GM12878 (cell line): ENCODE data around the gene CA7. TPM values are rescaled to one million over a fixed set of nuclear protein-coding genes. Genes with fewer than 3 reads are reported as not detected.

ENCODE experiments used
- ATAC-seq: fragments of 200-7000 bp; cut with Tn5 transposase; 3 replicates; pipeline ENCODE4 v1.9.1; 2020; ENCODE audit warnings: mild to moderate bottlenecking, moderate library complexity
- BruUV-seq: library from RNA; stranded (reverse); fragments of 400-500 nt; replicated peaks from 2 replicates; lab custom pipeline; 2021; lab: Mats Ljungman, UMichigan
- CTCF ChIA-PET: fragments of 300-600 bp; sonication (Branson Sonifier 250); formaldehyde crosslinking; extraction: SDS; loops from one replicate; lab custom pipeline; 2021; ENCODE audit warnings: inconsistent platforms; lab: Yijun Ruan, JAX
- POLR2A ChIA-PET: fragments of 350-600 bp; formaldehyde crosslinking; extraction: SDS; loops from one replicate; lab custom pipeline; 2021; ENCODE audit warnings: inconsistent platforms; lab: Charles Lee
- RAD21 ChIA-PET: fragments of 300-600 bp; sonication (Branson Sonifier 250); formaldehyde crosslinking; loops from one replicate; lab custom pipeline; 2023; ENCODE audit warnings: antibody characterized with exemption; ENCODE audit not compliant: unreplicated experiment; lab: Charles Lee
- SMC1A ChIA-PET: fragments of 300-600 bp; sonication (Branson Sonifier 250); formaldehyde crosslinking; loops from one replicate; lab custom pipeline; 2023; ENCODE audit not compliant: unreplicated experiment, uncharacterized antibody; lab: Charles Lee
- DNase-seq: peaks from one replicate; pipeline ENCODE4 v3.0.0-alpha.2; 2011; ENCODE audit warnings: low read depth, low spot score
- FAIRE-seq: peaks from 3 replicates; lab custom pipeline; 2011; peaks lifted over from hg19 to GRCh38; lab: Jason Lieb, UNC
- H2AFZ ChIP-seq: 2 replicates; pipeline ENCODE4 v1.6.0; 2011; ENCODE audit warnings: low read depth, low read length, control low read depth; ENCODE audit not compliant: control insufficient read depth
- H3K27ac ChIP-seq: 2 replicates; pipeline ENCODE4 v1.5.1; 2011; ENCODE audit warnings: control low read depth; ENCODE audit not compliant: control insufficient read depth, insufficient read depth
- H3K27me3 ChIP-seq, 2 experiments: replicated peaks in 1 of 2; 2 replicates each; pipeline versions ENCODE4 v1.6.0 to v1.6.1; 2011; ENCODE audit warnings: low read length in 1 of 2; ENCODE audit not compliant: control insufficient read depth in 2 of 2, insufficient read depth in 2 of 2
- H3K36me3 ChIP-seq, 2 experiments: 2 replicates each; pipeline ENCODE4 v1.5.1; 2011; ENCODE audit warnings: low read length in 1 of 2; ENCODE audit not compliant: control insufficient read depth in 2 of 2, insufficient read depth in 2 of 2
- H3K4me1 ChIP-seq: 2 replicates; pipeline ENCODE4 v1.6.1; 2011; ENCODE audit warnings: mild to moderate bottlenecking, low read length, moderate library complexity, mixed read lengths; ENCODE audit not compliant: control insufficient read depth, insufficient read depth
- H3K4me2 ChIP-seq: 2 replicates; pipeline ENCODE4 v1.6.0; 2011; ENCODE audit warnings: control low read depth; ENCODE audit not compliant: control insufficient read depth, insufficient read depth
- H3K4me3 ChIP-seq: fragments of 200-600 bp; sonication (generic); 2 replicates; pipeline ENCODE4 v1.5.1; 2016
- H3K79me2 ChIP-seq: 2 replicates; pipeline ENCODE4 v1.6.0; 2011; ENCODE audit warnings: low read length; ENCODE audit not compliant: control insufficient read depth, insufficient read depth
- H3K9ac ChIP-seq: 2 replicates; pipeline ENCODE4 v1.8.0; 2011; ENCODE audit warnings: low read length, control low read depth, mixed read lengths; ENCODE audit not compliant: control insufficient read depth, insufficient read depth
- H3K9me3 ChIP-seq: replicated peaks from 3 replicates; pipeline ENCODE4 v1.5.1; 2011; ENCODE audit warnings: mild to moderate bottlenecking, low read length; ENCODE audit not compliant: control insufficient read depth, insufficient read depth
- H4K20me1 ChIP-seq: 2 replicates; pipeline ENCODE4 v1.6.0; 2011; ENCODE audit not compliant: control insufficient read depth, insufficient read depth
- CBX5 ChIP-seq: sonication (generic); IDR thresholded peaks from 2 replicates; pipeline ENCODE4 v1.6.1; 2016; ENCODE audit warnings: low read depth, moderate library complexity, mild to moderate bottlenecking, inconsistent platforms
- EGR1 ChIP-seq, 2 experiments: IDR thresholded peaks; 1 replicate in 1 of 2; 2 replicates in 1 of 2; pipeline ENCODE4 v1.6.1; 2011 to 2012; ENCODE audit warnings: low read depth in 2 of 2, low read length in 2 of 2, borderline replicate concordance in 1 of 2, mild to moderate bottlenecking in 1 of 2, moderate library complexity in 1 of 2
- HDGF ChIP-seq: fragments of 450-650 bp; IDR thresholded peaks from 2 replicates; pipeline ENCODE4 v1.6.1; 2016; ENCODE audit warnings: antibody characterized with exemption
- RAD21 ChIP-seq: IDR thresholded peaks from 2 replicates; pipeline ENCODE4 v1.6.1; 2011; ENCODE audit warnings: mild to moderate bottlenecking, low read depth, low read length, moderate library complexity; ENCODE audit not compliant: insufficient read depth
- WGBS: methylation state at CpG from one replicate; pipeline ENCODE4 v1.1.6; 2016; ENCODE audit warnings: low lambda C conversion rate; ENCODE audit not compliant: insufficient replicate concordance, insufficient coverage; ENCODE audit errors: missing lambda C conversion rate; 5-methylcytosine and 5-hydroxymethylcytosine counted together
- in situ Hi-C: fragments of 300-500 bp; cut with MboI; formaldehyde crosslinking; loops from 9 replicates; pipeline ENCODE4 v1.14.3; 2018; ENCODE audit warnings: mixed read lengths
- intact Hi-C: fragments of 100-400 bp; cut with micrococcal nuclease; formaldehyde crosslinking; loops from one replicate; pipeline ENCODE4 v1.14.2; 2022; ENCODE audit not compliant: unreplicated experiment
- polyA plus RNA-seq, 11 experiments: library from polyadenylated mRNA; depleted of rRNA in 4 of 11; unstranded in 6 of 11; stranded (reverse) in 5 of 11; fragments of >200 nt; fragmentation: Nextera tagmentation in 4 of 11; fragmentation: Illumina TruSeq in 1 of 11; extraction: Ambion mirVana in 4 of 11; extraction: Trizol in 1 of 11; gene quantifications; 1 replicate in 1 of 11; 2 replicates in 10 of 11; pipeline versions ENCODE4 v1.2.1 to v1.2.3, GENCODE V29; 2011 to 2016; ENCODE audit warnings: inconsistent platforms in 2 of 11, missing spikeins in 2 of 11, low read depth in 1 of 11
- total RNA-seq, 4 experiments: library from RNA; depleted of rRNA in 3 of 4; stranded (reverse); fragments of >200 nt in 3 of 4; fragmentation: Illumina TruSeq in 1 of 4; extraction: Trizol in 1 of 4; gene quantifications; 2 replicates each; pipeline versions ENCODE4 v1.2.1 to v1.2.3, GENCODE V29; 2013 to 2021

Gene CA7
- total and polyA plus RNA-seq, 10 of the 15 experiments (the other 5 are each of a cell fraction or from before 2014, with no cell fraction given) = 0.04 TPM; not detected in 9

GRCh38 chr16:66902648-66903543 lies 58.7 kb downstream of the CA7 start:
- in situ Hi-C loops = no loop called here

More at GRCh38 chr16:66902648-66903543, 58.7 kb downstream of the CA7 start:
- H4K20me1 ChIP-seq = no peaks in the 10 kb centered on the region
- H3K27me3 ChIP-seq = no peaks in the 10 kb centered on the region
- intact Hi-C loops = no loop called here
- peaks cover 4% of the 10 kb centered on the region; the same call in 1 of the 2 replicates for H3K4me1 ChIP-seq
- H3K9me3 ChIP-seq = no peaks in the 10 kb centered on the region
- ChIA-PET POLR2A (no interaction called here), CTCF (interaction anchor here (1.1 to 1.5 kb wide), 3 partner anchors 8 to 26 kb away, joined by 3 to 5 read pairs (median 3); no protein-coding TSS in a partner anchor), SMC1A (interaction anchor here (0.6 to 1.3 kb wide), 2 partner anchors 26 to 250 kb away, joined by 3 to 4 read pairs; no protein-coding TSS in a partner anchor), RAD21 (no interaction called here)
- no peak overlapping the region for H3K4me2 ChIP-seq
- no peaks in the 10 kb centered on the region for H3K36me3 ChIP-seq
- no TSS peak for BruUV-seq
- H3K9ac ChIP-seq = no peak overlapping the region
- 38% methylated on average over 14 of the region's 14 CpGs for WGBS
- no peak overlapping the region for H3K4me3 ChIP-seq
- no peak for TF ChIP-seq HDGF
- no peak for TF ChIP-seq RAD21
- no peak for TF ChIP-seq EGR1 (IDR thresholded peaks at IDR 0.05; ENCODE audit: borderline replicate concordance in 1 of 2, low read depth in 2 of 2, low read length in 2 of 2)
- TF ChIP-seq CBX5 = no peak
- ATAC-seq (no peak), FAIRE-seq (no peak), DNase-seq (no peak)
- H3K79me2 ChIP-seq = no peaks in the 10 kb centered on the region
- H3K27ac ChIP-seq = no peak overlapping the region
- H2AFZ ChIP-seq = no peak overlapping the region

Other genes starting within 250 kb of the CA7 start
Only the 7 nearest of the 13 such genes appear.
- 0.60 TPM in 1 of 2 replicates, not detected in the other for gene TERB1, start 42.8 kb upstream of the CA7 start, total RNA-seq (2014; rRNA removed)
- gene TERB1, start 42.8 kb upstream of the CA7 start, total RNA-seq (2014; rRNA removed; fragmentation: Illumina TruSeq; extraction: Trizol) = not detected in 2 replicates
- 0.10 TPM in 1 of 2 replicates, not detected in the other for gene TERB1, start 42.8 kb upstream of the CA7 start, total RNA-seq (2021)
- gene TERB1, start 42.8 kb upstream of the CA7 start, polyA plus RNA-seq (2011; rRNA removed) = 0.09 TPM in 1 of 2 replicates, not detected in the other
- gene TERB1, start 42.8 kb upstream of the CA7 start, polyA plus RNA-seq (2014; fragmentation: Illumina TruSeq; extraction: Trizol) = 0.03 TPM in 1 of 2 replicates, not detected in the other
- gene TERB1, start 42.8 kb upstream of the CA7 start, polyA plus RNA-seq (2014; fragmentation: Nextera tagmentation; extraction: Ambion mirVana) = not detected
- gene TERB1, start 42.8 kb upstream of the CA7 start, polyA plus RNA-seq (2014; rRNA removed) = 0.06 TPM in 1 of 2 replicates, not detected in the other
- gene TERB1, start 42.8 kb upstream of the CA7 start, polyA plus RNA-seq (2016; fragmentation: Nextera tagmentation; extraction: Ambion mirVana) = not detected
- 66.6 and 84.8 TPM in 2 replicates for gene NAE1, start 13.4 kb upstream of the CA7 start, total RNA-seq (2014; rRNA removed)
- 72.9 and 81.4 TPM in 2 replicates for gene NAE1, start 13.4 kb upstream of the CA7 start, total RNA-seq (2014; rRNA removed; fragmentation: Illumina TruSeq; extraction: Trizol)
- 58.7 and 65.3 TPM in 2 replicates for gene NAE1, start 13.4 kb upstream of the CA7 start, total RNA-seq (2021)
- 80.9 and 136 TPM in 2 replicates for gene NAE1, start 13.4 kb upstream of the CA7 start, polyA plus RNA-seq (2011; rRNA removed)
- 71.2 and 84.0 TPM in 2 replicates for gene NAE1, start 13.4 kb upstream of the CA7 start, polyA plus RNA-seq (2014; fragmentation: Illumina TruSeq; extraction: Trizol)
- gene NAE1, start 13.4 kb upstream of the CA7 start, polyA plus RNA-seq (2014; fragmentation: Nextera tagmentation; extraction: Ambion mirVana) = 100 to 1,000 TPM in 1 of 2 experiments, 10 to 100 TPM in 1; 76.6 to 101 TPM
- gene NAE1, start 13.4 kb upstream of the CA7 start, polyA plus RNA-seq (2014; rRNA removed) = 59.6 and 70.4 TPM in 2 replicates
- gene NAE1, start 13.4 kb upstream of the CA7 start, polyA plus RNA-seq (2016; fragmentation: Nextera tagmentation; extraction: Ambion mirVana) = 100 to 1,000 TPM; 103 to 106 TPM
- gene PDP2, start 36.1 kb downstream of the CA7 start, total RNA-seq (2014; rRNA removed) = 6.3 and 6.4 TPM in 2 replicates
- gene PDP2, start 36.1 kb downstream of the CA7 start, total RNA-seq (2014; rRNA removed; fragmentation: Illumina TruSeq; extraction: Trizol) = 6.1 and 6.4 TPM in 2 replicates
- gene PDP2, start 36.1 kb downstream of the CA7 start, total RNA-seq (2021) = 16.4 and 19.5 TPM in 2 replicates
- gene PDP2, start 36.1 kb downstream of the CA7 start, polyA plus RNA-seq (2011; rRNA removed) = 31.1 and 33.0 TPM in 2 replicates
- gene PDP2, start 36.1 kb downstream of the CA7 start, polyA plus RNA-seq (2014; fragmentation: Illumina TruSeq; extraction: Trizol) = 11.4 and 19.3 TPM in 2 replicates
- 1 to 10 TPM; 3.0 to 4.5 TPM for gene PDP2, start 36.1 kb downstream of the CA7 start, polyA plus RNA-seq (2014; fragmentation: Nextera tagmentation; extraction: Ambion mirVana)
- 8.0 and 12.5 TPM in 2 replicates for gene PDP2, start 36.1 kb downstream of the CA7 start, polyA plus RNA-seq (2014; rRNA removed)
- gene PDP2, start 36.1 kb downstream of the CA7 start, polyA plus RNA-seq (2016; fragmentation: Nextera tagmentation; extraction: Ambion mirVana) = 1 to 10 TPM; 1.9 to 4.5 TPM
- gene CDH16, start 74.5 kb downstream of the CA7 start, total RNA-seq (2014; rRNA removed) = not detected in 2 replicates
- gene CDH16, start 74.5 kb downstream of the CA7 start, total RNA-seq (2014; rRNA removed; fragmentation: Illumina TruSeq; extraction: Trizol) = not detected in 2 replicates
- gene CDH16, start 74.5 kb downstream of the CA7 start, total RNA-seq (2021) = not detected in 2 replicates
- 0.05 TPM in 1 of 2 replicates, not detected in the other for gene CDH16, start 74.5 kb downstream of the CA7 start, polyA plus RNA-seq (2011; rRNA removed)
- gene CDH16, start 74.5 kb downstream of the CA7 start, polyA plus RNA-seq (2014; fragmentation: Illumina TruSeq; extraction: Trizol) = not detected in 2 replicates
- not detected for gene CDH16, start 74.5 kb downstream of the CA7 start, polyA plus RNA-seq (2014; fragmentation: Nextera tagmentation; extraction: Ambion mirVana)
- gene CDH16, start 74.5 kb downstream of the CA7 start, polyA plus RNA-seq (2014; rRNA removed) = not detected in 2 replicates
- not detected for gene CDH16, start 74.5 kb downstream of the CA7 start, polyA plus RNA-seq (2016; fragmentation: Nextera tagmentation; extraction: Ambion mirVana)
- gene RRAD, start 81.1 kb downstream of the CA7 start, total RNA-seq (2014; rRNA removed) = 6.5 and 8.5 TPM in 2 replicates
- gene RRAD, start 81.1 kb downstream of the CA7 start, total RNA-seq (2014; rRNA removed; fragmentation: Illumina TruSeq; extraction: Trizol) = 1.5 and 1.7 TPM in 2 replicates
- 4.0 and 4.6 TPM in 2 replicates for gene RRAD, start 81.1 kb downstream of the CA7 start, total RNA-seq (2021)
- gene RRAD, start 81.1 kb downstream of the CA7 start, polyA plus RNA-seq (2011; rRNA removed) = 0.75 and 2.6 TPM in 2 replicates
- gene RRAD, start 81.1 kb downstream of the CA7 start, polyA plus RNA-seq (2014; fragmentation: Illumina TruSeq; extraction: Trizol) = 0.41 TPM in 1 of 2 replicates, not detected in the other
- under 1 TPM; 0.11 to 0.64 TPM for gene RRAD, start 81.1 kb downstream of the CA7 start, polyA plus RNA-seq (2014; fragmentation: Nextera tagmentation; extraction: Ambion mirVana)
- 5.7 and 8.9 TPM in 2 replicates for gene RRAD, start 81.1 kb downstream of the CA7 start, polyA plus RNA-seq (2014; rRNA removed)
- 1 to 10 TPM; 3.0 to 8.3 TPM for gene RRAD, start 81.1 kb downstream of the CA7 start, polyA plus RNA-seq (2016; fragmentation: Nextera tagmentation; extraction: Ambion mirVana)
- 141 and 156 TPM in 2 replicates for gene CIAO2B, start 90.0 kb downstream of the CA7 start, total RNA-seq (2014; rRNA removed)
- 69.3 and 77.2 TPM in 2 replicates for gene CIAO2B, start 90.0 kb downstream of the CA7 start, total RNA-seq (2014; rRNA removed; fragmentation: Illumina TruSeq; extraction: Trizol)
- gene CIAO2B, start 90.0 kb downstream of the CA7 start, total RNA-seq (2021) = 76.4 and 81.3 TPM in 2 replicates
- gene CIAO2B, start 90.0 kb downstream of the CA7 start, polyA plus RNA-seq (2011; rRNA removed) = 108 and 182 TPM in 2 replicates
- gene CIAO2B, start 90.0 kb downstream of the CA7 start, polyA plus RNA-seq (2014; fragmentation: Illumina TruSeq; extraction: Trizol) = 41.2 and 86.9 TPM in 2 replicates
- gene CIAO2B, start 90.0 kb downstream of the CA7 start, polyA plus RNA-seq (2014; fragmentation: Nextera tagmentation; extraction: Ambion mirVana) = 100 to 1,000 TPM; 101 to 120 TPM
- gene CIAO2B, start 90.0 kb downstream of the CA7 start, polyA plus RNA-seq (2014; rRNA removed) = 198 and 225 TPM in 2 replicates
- gene CIAO2B, start 90.0 kb downstream of the CA7 start, polyA plus RNA-seq (2016; fragmentation: Nextera tagmentation; extraction: Ambion mirVana) = 100 to 1,000 TPM; 226 to 241 TPM
- 31.1 and 33.7 TPM in 2 replicates for gene CES2, start 91.1 kb downstream of the CA7 start, total RNA-seq (2014; rRNA removed)
- 15.1 and 17.0 TPM in 2 replicates for gene CES2, start 91.1 kb downstream of the CA7 start, total RNA-seq (2014; rRNA removed; fragmentation: Illumina TruSeq; extraction: Trizol)
- 26.9 and 33.2 TPM in 2 replicates for gene CES2, start 91.1 kb downstream of the CA7 start, total RNA-seq (2021)
- gene CES2, start 91.1 kb downstream of the CA7 start, polyA plus RNA-seq (2011; rRNA removed) = 9.8 and 14.1 TPM in 2 replicates
- 16.6 and 19.6 TPM in 2 replicates for gene CES2, start 91.1 kb downstream of the CA7 start, polyA plus RNA-seq (2014; fragmentation: Illumina TruSeq; extraction: Trizol)
- 1 to 10 TPM; 1.6 to 2.4 TPM for gene CES2, start 91.1 kb downstream of the CA7 start, polyA plus RNA-seq (2014; fragmentation: Nextera tagmentation; extraction: Ambion mirVana)
- gene CES2, start 91.1 kb downstream of the CA7 start, polyA plus RNA-seq (2014; rRNA removed) = 24.0 and 28.8 TPM in 2 replicates
- 10 to 100 TPM; 22.5 to 25.1 TPM for gene CES2, start 91.1 kb downstream of the CA7 start, polyA plus RNA-seq (2016; fragmentation: Nextera tagmentation; extraction: Ambion mirVana)